HG03460 (cell line): ENCODE measurements around the gene EYA4.

Experiments used
- ATAC-seq: cut with Tn5 transposase; IDR thresholded peaks from one replicate; pipeline ENCODE4 v1.9.1; 2021; ENCODE audit not compliant: unreplicated experiment

The EYA4 gene

GRCh38 chr6:133242637-133243585 is 1.8 kb downstream of the EYA4 start:
- ATAC-seq = no peak

- ATAC-seq = no peak
Measured at GRCh38 chr6:133243723-133244305, 2.7 kb downstream of the EYA4 start.

- ATAC-seq = no peak
Measured at GRCh38 chr6:133244519-133244918, 3.4 kb downstream of the EYA4 start.

- no peak for ATAC-seq
Measured at GRCh38 chr6:133245007-133245406, 3.9 kb downstream of the EYA4 start.

- no peak for ATAC-seq
Measured at GRCh38 chr6:133245422-133245903, 4.3 kb downstream of the EYA4 start.

- no peak for ATAC-seq
Measured at GRCh38 chr6:133247581-133247980, 6.4 kb downstream of the EYA4 start.

- no peak for ATAC-seq
Measured at GRCh38 chr6:133248241-133249001, 7.3 kb downstream of the EYA4 start.

GRCh38 chr6:133251688-133252087 is 10.5 kb downstream of the EYA4 start:
- ATAC-seq = no peak

GRCh38 chr6:133254552-133255228 is 13.5 kb downstream of the EYA4 start:
- ATAC-seq = no peak

- no peak for ATAC-seq
Measured at GRCh38 chr6:133257545-133258105, 16.5 kb downstream of the EYA4 start.

GRCh38 chr6:133259561-133259960 is 18.4 kb downstream of the EYA4 start:
- no peak for ATAC-seq

- ATAC-seq = no peak
Measured at GRCh38 chr6:133262804-133263203, 21.6 kb downstream of the EYA4 start.

GRCh38 chr6:133265066-133265465 is 23.9 kb downstream of the EYA4 start:
- no peak for ATAC-seq

- ATAC-seq = no peak
Measured at GRCh38 chr6:133266186-133266585, 25.0 kb downstream of the EYA4 start.

- ATAC-seq = no peak
Measured at GRCh38 chr6:133268621-133269020, 27.5 kb downstream of the EYA4 start.

- no peak for ATAC-seq
Measured at GRCh38 chr6:133274813-133275212, 33.7 kb downstream of the EYA4 start.

GRCh38 chr6:133275213-133275612 is 34.1 kb downstream of the EYA4 start:
- ATAC-seq = no peak

- ATAC-seq = no peak
Measured at GRCh38 chr6:133277228-133277899, 36.2 kb downstream of the EYA4 start.

- ATAC-seq = no peak
Measured at GRCh38 chr6:133277900-133278545, 36.9 kb downstream of the EYA4 start.

GRCh38 chr6:133286765-133287164 is 45.6 kb downstream of the EYA4 start:
- ATAC-seq = no peak
